AG10803 (cell line): ENCODE measurements around the gene OSBPL8.

ENCODE experiments used
- DNase-seq: peaks from one replicate; pipeline ENCODE4 v3.0.0; 2010; ENCODE audit warnings: low read depth
- H3K4me3 ChIP-seq: 2 replicates; pipeline ENCODE4 v1.5.1; 2011; ENCODE audit warnings: mild to moderate bottlenecking, low read length, control low read depth
- CTCF ChIP-seq: conservative IDR thresholded peaks from 2 replicates; pipeline ENCODE4 v1.5.1; 2011; ENCODE audit warnings: mild to moderate bottlenecking, low read length, control low read depth, inconsistent platforms

OSBPL8 gene

GRCh38 chr12:76346798-76347420 is 212.7 kb downstream of the OSBPL8 start:
- DNase-seq = peak; percentile 77
- peak; percentile 71 for TF ChIP-seq CTCF
- peak overlapping the region; percentile 87 for H3K4me3 ChIP-seq

GRCh38 chr12:76346236-76346635 is 213.3 kb downstream of the OSBPL8 start:
- no peak overlapping the region for H3K4me3 ChIP-seq
- no peak for TF ChIP-seq CTCF

GRCh38 chr12:76345569-76345968 is 214.0 kb downstream of the OSBPL8 start:
- H3K4me3 ChIP-seq = no peak overlapping the region
- DNase-seq = no peak
- no peak for TF ChIP-seq CTCF

More at GRCh38 chr12:76346236-76346635, 213.3 kb downstream of the OSBPL8 start:
- DNase-seq = peak; percentile 64

- no peak overlapping the region for H3K4me3 ChIP-seq
- TF ChIP-seq CTCF = no peak
- peak; percentile 31 for DNase-seq
Observed at GRCh38 chr12:76341436-76342030, 218.0 kb downstream of the OSBPL8 start.

- no peak for TF ChIP-seq CTCF
- DNase-seq = no peak
- no peak overlapping the region for H3K4me3 ChIP-seq
Observed at GRCh38 chr12:76340680-76341435, 218.7 kb downstream of the OSBPL8 start.

- H3K4me3 ChIP-seq = no peak overlapping the region
- TF ChIP-seq CTCF = no peak
- peak; percentile 78 for DNase-seq
Observed at GRCh38 chr12:76337583-76337982, 222.0 kb downstream of the OSBPL8 start.
